HEK293T (cell line): ENCODE results near the gene TOMM70.

ENCODE experiments used
- CTCF ChIA-PET: fragments of 350-600 bp; formaldehyde crosslinking; extraction: SDS; loops from one replicate; lab custom pipeline; 2021; ENCODE audit warnings: antibody characterized with exemption, inconsistent platforms; lab: Yijun Ruan, JAX
- POLR2A ChIA-PET: fragments of 350-600 bp; formaldehyde crosslinking; extraction: SDS; loops from one replicate; lab custom pipeline; 2020; ENCODE audit warnings: antibody characterized with exemption, inconsistent platforms; lab: Yijun Ruan, JAX
- DNase-seq: peaks from one replicate; pipeline ENCODE4 v3.0.0; 2012; ENCODE audit warnings: mixed read lengths; ENCODE audit errors: extremely low spot score
- ARNT ChIP-seq: fragments of 450-650 bp; IDR thresholded peaks from 2 replicates; pipeline ENCODE4 v1.6.1; 2017; ENCODE audit warnings: mild to moderate bottlenecking
- BHLHE40 ChIP-seq: fragments of 450-650 bp; IDR thresholded peaks from 2 replicates; pipeline ENCODE4 v1.6.1; 2016; ENCODE audit warnings: mild to moderate bottlenecking, moderate library complexity, borderline replicate concordance
- CTBP1 ChIP-seq: fragments of 450-650 bp; IDR thresholded peaks from 2 replicates; pipeline ENCODE4 v1.6.1; 2016; ENCODE audit warnings: borderline replicate concordance
- ELF4 ChIP-seq: fragments of 450-650 bp; IDR thresholded peaks from 2 replicates; pipeline ENCODE4 v1.6.1; 2017; ENCODE audit warnings: antibody characterized with exemption
- FOXA1 ChIP-seq: fragments of 450-650 bp; IDR thresholded peaks from 2 replicates; pipeline ENCODE4 v1.6.1; 2016; ENCODE audit warnings: mild to moderate bottlenecking
- FOXK2 ChIP-seq: fragments of 450-650 bp; IDR thresholded peaks from 2 replicates; pipeline ENCODE4 v1.6.1; 2016; ENCODE audit warnings: mild to moderate bottlenecking
- FOXM1 ChIP-seq: fragments of 450-650 bp; IDR thresholded peaks from 2 replicates; pipeline ENCODE4 v1.6.1; 2017; ENCODE audit warnings: mild to moderate bottlenecking, borderline replicate concordance
- HDGF ChIP-seq: fragments of 450-650 bp; IDR thresholded peaks from 2 replicates; pipeline ENCODE4 v1.6.1; 2017; ENCODE audit warnings: antibody characterized with exemption, borderline replicate concordance
- L3MBTL2 ChIP-seq: fragments of 450-650 bp; conservative IDR thresholded peaks from 2 replicates; pipeline ENCODE4 v1.6.1; 2016; ENCODE audit warnings: mild to moderate bottlenecking
- LEF1 ChIP-seq: fragments of 450-650 bp; IDR thresholded peaks from 2 replicates; pipeline ENCODE4 v1.6.1; 2017; ENCODE audit warnings: mild to moderate bottlenecking, borderline replicate concordance
- NFRKB ChIP-seq: fragments of 450-650 bp; IDR thresholded peaks from 2 replicates; pipeline ENCODE4 v1.6.1; 2016; ENCODE audit warnings: mild to moderate bottlenecking, moderate library complexity
- SP1 ChIP-seq: fragments of 450-650 bp; IDR thresholded peaks from 2 replicates; pipeline ENCODE4 v1.6.1; 2017
- SUZ12 ChIP-seq: fragments of 450-650 bp; IDR thresholded peaks from 2 replicates; pipeline ENCODE4 v1.6.1; 2016; ENCODE audit warnings: mild to moderate bottlenecking
- TARDBP ChIP-seq: fragments of 450-650 bp; IDR thresholded peaks from 2 replicates; pipeline ENCODE4 v1.6.1; 2016
- ZNF384 ChIP-seq: fragments of 450-650 bp; IDR thresholded peaks from 2 replicates; pipeline ENCODE4 v1.6.1; 2016
- TF ChIP-seq, protein P1 (sequence below): fragments of 450-650 bp; IDR thresholded peaks from 2 replicates; pipeline ENCODE4 v1.6.1; 2016

TOMM70 gene

DNA sequence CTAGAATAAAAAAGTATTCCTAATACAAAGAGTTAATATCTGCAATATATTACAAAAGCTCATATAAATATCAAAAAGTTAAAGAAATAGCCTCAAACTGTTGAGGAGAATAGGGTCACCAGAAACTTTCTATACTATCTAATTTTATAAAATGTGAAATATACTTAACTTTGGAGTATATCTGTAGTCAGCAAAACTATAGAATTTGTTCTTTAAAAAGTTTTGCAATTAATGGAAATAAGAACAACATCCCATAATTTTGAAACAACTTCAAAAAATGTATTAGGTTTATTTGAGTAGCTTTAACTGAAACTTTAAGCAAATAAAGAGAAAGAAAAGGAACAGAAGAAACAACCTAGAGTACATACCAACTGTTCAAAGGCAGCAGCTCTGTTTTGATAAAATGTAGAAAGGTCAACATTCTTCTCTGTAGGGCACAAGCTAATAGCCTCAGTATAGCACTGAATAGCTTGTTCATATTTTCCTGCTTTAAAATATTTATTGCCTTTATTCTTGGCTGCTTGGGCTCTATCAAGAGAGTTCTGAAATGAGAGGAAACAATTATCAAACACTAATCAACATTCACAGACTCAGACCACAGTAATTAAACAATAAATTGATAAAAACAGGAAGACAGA is 14.3 kb downstream of the TOMM70 start:
- TF ChIP-seq TARDBP (no peak), FOXM1 (no peak), FOXK2 (no peak), ARNT (no peak), L3MBTL2 (no peak), ELF4 (no peak)
- DNase-seq, result no peak
- CTCF ChIA-PET, result no interaction called here
- POLR2A ChIA-PET, result interaction anchor here (0.7 kb wide), 1 partner anchor 15 kb away, joined by 5 read pairs; the partner anchor contains the start of genes LNP1 and TOMM70

DNA sequence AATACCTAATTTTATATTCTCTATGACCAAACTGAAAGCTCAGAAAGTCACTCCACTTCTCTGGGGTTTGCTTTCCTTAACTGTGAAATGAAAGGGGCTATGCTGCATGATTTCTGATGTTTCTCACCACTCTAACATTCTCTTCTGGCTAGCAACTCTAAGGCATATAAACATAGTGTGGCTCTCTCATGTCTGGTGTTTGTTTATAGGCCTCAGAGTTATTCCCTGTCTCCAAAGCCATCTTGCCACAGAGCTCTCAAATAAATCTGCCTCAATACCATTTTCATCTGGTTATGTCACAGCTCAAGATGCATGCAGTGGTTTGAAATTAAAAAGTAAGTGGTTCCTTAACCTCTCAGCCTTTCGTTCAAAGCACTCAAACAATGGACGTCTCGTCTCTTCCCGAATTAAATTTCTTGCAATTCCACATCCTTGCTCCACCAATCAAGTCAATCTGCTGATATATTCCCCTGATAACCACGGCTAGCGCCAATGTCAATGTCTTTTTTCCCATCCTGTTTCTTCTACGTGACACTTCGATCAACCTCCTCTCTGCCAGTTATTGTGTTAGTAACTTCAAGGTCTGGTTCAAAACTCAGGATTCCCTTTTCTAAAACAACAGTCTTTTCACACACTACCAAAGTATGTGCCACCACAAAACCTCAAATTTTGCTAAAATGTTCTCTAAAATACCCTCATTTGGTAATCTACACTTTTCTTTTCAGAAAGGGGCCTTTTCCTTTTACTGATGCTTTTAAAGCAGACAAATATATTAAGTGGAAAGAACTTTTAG is 16.0 kb downstream of the TOMM70 start:
- TF ChIP-seq HDGF, result no peak
- ChIA-PET POLR2A (no interaction called here), CTCF (no interaction called here)
- DNase-seq, result no peak

DNA sequence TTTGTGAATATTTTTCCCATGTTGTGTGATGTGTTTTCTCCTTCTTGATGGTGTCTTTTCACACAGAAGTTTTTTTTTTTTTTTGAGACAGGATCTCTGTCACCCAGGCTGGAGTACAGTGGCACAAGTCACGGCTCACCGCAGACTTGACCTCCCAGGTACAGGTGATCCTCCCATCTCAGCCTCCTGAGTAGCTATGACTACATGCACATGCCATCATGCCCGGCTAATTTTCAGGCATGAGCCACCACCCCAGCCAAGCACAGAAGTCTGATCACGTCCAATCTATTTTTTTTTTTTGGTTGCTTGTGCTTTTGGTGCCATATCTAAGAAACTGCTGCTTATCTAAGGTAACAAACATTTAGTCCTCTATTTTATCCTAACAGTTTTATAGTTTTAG is 24.6 kb downstream of the TOMM70 start:
- DNase-seq, result no peak
- no peak for TF ChIP-seq ELF4
- TF ChIP-seq BHLHE40, result no peak
- TF ChIP-seq, protein P1, sequence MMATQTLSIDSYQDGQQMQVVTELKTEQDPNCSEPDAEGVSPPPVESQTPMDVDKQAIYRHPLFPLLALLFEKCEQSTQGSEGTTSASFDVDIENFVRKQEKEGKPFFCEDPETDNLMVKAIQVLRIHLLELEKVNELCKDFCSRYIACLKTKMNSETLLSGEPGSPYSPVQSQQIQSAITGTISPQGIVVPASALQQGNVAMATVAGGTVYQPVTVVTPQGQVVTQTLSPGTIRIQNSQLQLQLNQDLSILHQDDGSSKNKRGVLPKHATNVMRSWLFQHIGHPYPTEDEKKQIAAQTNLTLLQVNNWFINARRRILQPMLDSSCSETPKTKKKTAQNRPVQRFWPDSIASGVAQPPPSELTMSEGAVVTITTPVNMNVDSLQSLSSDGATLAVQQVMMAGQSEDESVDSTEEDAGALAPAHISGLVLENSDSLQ, result no peak
- no peak for TF ChIP-seq LEF1
- TF ChIP-seq FOXM1, result no peak
- TF ChIP-seq FOXA1, result no peak
- no peak for TF ChIP-seq SUZ12
- TF ChIP-seq ZNF384, result no peak
- no peak for TF ChIP-seq CTBP1
- POLR2A ChIA-PET, result no interaction called here
- CTCF ChIA-PET, result no interaction called here

DNA sequence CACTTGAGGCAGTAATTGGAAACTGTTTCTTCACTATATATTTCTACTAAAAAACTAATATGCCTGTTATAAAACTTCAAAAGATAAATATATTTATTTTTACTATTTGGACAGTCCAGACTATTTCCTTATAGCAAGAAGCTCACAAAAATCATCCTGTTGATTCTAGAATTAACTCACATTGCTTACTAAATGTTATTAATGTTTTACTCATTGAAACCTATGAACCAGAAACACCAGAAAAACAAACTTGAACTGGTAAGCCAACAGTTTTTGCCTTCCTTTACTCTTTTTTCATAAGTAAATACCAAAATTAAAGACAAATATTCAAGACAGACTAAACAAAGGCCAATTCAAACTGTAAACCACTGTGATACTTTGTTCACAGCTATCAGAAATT is 26.4 kb downstream of the TOMM70 start:
- POLR2A ChIA-PET, result no interaction called here
- TF ChIP-seq CTBP1, result no peak
- DNase-seq, result no peak
- CTCF ChIA-PET, result no interaction called here

DNA sequence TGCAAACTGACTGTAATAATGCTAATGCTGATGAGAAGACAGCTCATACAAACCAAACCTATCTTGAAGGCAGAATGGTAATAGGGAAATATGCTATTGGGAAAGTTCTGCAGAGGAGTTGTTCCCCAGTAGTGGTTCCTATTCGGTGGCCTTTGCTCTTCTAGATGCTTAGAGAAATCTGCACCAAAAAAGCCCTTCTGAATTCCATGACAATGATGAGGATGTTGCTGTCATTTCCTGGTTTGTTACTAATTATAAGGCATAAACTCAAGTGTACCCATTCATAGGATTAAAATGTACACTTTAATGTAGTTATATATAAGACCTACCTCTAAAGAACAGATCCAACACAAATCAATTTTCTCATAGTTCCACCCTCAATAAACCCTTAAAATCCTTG is 30.1 kb downstream of the TOMM70 start:
- TF ChIP-seq FOXK2 (no peak), SP1 (no peak), FOXA1 (no peak), ARNT (no peak), LEF1 (no peak), ELF4 (no peak), CTBP1 (no peak), L3MBTL2 (no peak), TARDBP (no peak), FOXM1 (no peak)
- DNase-seq, result no peak
- ChIA-PET POLR2A (interaction anchor here (1.5 kb wide), 1 partner anchor 31 kb away, joined by 4 read pairs; the partner anchor contains the start of gene LNP1), CTCF (no interaction called here)

DNA sequence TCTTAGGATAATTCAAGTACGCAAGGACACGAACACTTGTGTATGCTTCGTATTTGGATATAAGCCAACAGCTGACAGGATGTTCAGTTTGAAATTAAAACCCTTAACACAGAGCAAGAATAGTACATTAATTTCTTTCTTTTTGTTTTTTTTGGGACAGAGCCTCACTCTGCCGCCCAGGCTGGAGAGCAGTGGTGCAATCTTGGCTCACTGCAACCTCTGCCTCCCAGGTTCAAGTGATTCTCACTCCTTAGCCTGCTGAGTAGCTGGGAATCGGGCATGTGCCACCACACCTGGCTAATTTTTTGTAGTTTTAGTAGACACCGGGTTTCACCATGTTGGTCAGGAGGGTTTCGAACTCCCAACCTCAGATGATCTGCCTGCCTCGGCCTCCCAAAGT is 32.4 kb downstream of the TOMM70 start:
- no peak for DNase-seq
- no peak for TF ChIP-seq L3MBTL2
- TF ChIP-seq ELF4, result no peak
- TF ChIP-seq CTBP1, result no peak
- TF ChIP-seq ZNF384, result no peak
- TF ChIP-seq FOXK2, result no peak
- no peak for TF ChIP-seq BHLHE40
- no peak for TF ChIP-seq FOXA1
- TF ChIP-seq LEF1, result no peak
- TF ChIP-seq, protein P1, result no peak
- ChIA-PET CTCF (no interaction called here), POLR2A (no interaction called here)

DNA sequence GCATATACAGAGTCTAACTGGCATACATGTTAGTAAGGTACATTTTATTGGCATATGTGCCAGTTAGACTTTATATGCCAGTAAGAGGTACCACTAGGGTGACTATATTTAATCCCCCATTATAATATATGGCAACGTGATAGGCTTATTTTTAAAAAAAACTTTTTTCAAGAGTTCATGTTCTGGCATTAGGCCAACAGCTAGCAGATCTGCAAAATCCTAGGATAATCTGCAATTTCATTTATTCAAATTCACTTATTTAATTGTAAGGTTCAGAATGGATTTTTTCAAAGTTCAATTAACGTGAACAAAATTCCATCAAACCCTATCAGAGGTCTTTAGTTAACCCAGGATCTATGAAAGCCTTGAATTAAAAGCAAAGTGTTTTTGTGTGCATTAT is 34.5 kb downstream of the TOMM70 start:
- no peak for DNase-seq
- TF ChIP-seq ELF4 (no peak), L3MBTL2 (no peak), NFRKB (no peak), ZNF384 (no peak), ARNT (no peak), TARDBP (no peak), FOXM1 (no peak), FOXK2 (no peak), CTBP1 (no peak), SUZ12 (no peak), LEF1 (no peak), SP1 (no peak), HDGF (no peak), BHLHE40 (no peak), FOXA1 (no peak)
- TF ChIP-seq, protein P1, result no peak
- ChIA-PET CTCF (no interaction called here), POLR2A (no interaction called here)
